IMR-90 (cell line): Measurements from ENCODE around the gene DCUN1D4. TPM values are rescaled to one million over a fixed set of nuclear protein-coding genes. Genes with fewer than 3 reads are reported as not detected.

Experiments
- ATAC-seq: fragments of 200-7000 bp; cut with Tn5 transposase; 2 replicates; pipeline ENCODE4 v1.9.1; 2020; ENCODE audit warnings: low read depth, mild to moderate bottlenecking, moderate library complexity
- BruUV-seq: library from RNA; stranded (reverse); fragments of 400-500 nt; replicated peaks from 2 replicates; lab custom pipeline; 2021; lab: Mats Ljungman, UMichigan
- CTCF ChIA-PET: fragments of 300-600 bp; formaldehyde crosslinking; extraction: SDS; loops from one replicate; lab custom pipeline; 2021; ENCODE audit warnings: antibody characterized with exemption; lab: Yijun Ruan, JAX
- POLR2A ChIA-PET: fragments of 300-600 bp; sonication (Branson Sonifier 250); formaldehyde crosslinking; loops from one replicate; lab custom pipeline; 2022; ENCODE audit warnings: antibody characterized with exemption; ENCODE audit not compliant: unreplicated experiment; lab: Charles Lee
- DNase-seq: peaks from one replicate; pipeline ENCODE4 v3.0.0; 2013
- H2AFZ ChIP-seq: replicated peaks from 2 replicates; pipeline ENCODE3; 2013; ENCODE audit warnings: low read length, mild to moderate bottlenecking; ENCODE audit not compliant: poor library complexity
- H2AK5ac ChIP-seq: 2 replicates; pipeline ENCODE4 v1.6.1; 2013; ENCODE audit warnings: low read depth, low read length, inconsistent platforms
- H2AK9ac ChIP-seq: replicated peaks from 2 replicates; pipeline ENCODE3; 2013; ENCODE audit warnings: mild to moderate bottlenecking, low read depth, low read length, moderate library complexity; ENCODE audit not compliant: poor library complexity
- H2BK120ac ChIP-seq: 2 replicates; pipeline ENCODE4 v1.6.1; 2013; ENCODE audit warnings: low read depth, low read length, inconsistent platforms
- H2BK15ac ChIP-seq: 3 replicates; pipeline ENCODE4 v1.6.1; 2013; ENCODE audit warnings: low read depth, low read length, inconsistent platforms
- H2BK20ac ChIP-seq: 2 replicates; pipeline ENCODE4 v1.6.1; 2013; ENCODE audit warnings: low read depth, mild to moderate bottlenecking, inconsistent platforms, low read length, moderate library complexity
- H2BK5ac ChIP-seq: 2 replicates; pipeline ENCODE4 v1.6.1; 2013; ENCODE audit warnings: mild to moderate bottlenecking, low read depth, low read length, inconsistent platforms; ENCODE audit not compliant: poor library complexity, severe bottlenecking
- H3K14ac ChIP-seq: replicated peaks from 2 replicates; pipeline ENCODE4 v1.6.1; 2013; ENCODE audit warnings: low read depth, low read length, inconsistent platforms
- H3K18ac ChIP-seq: 2 replicates; pipeline ENCODE4 v1.6.1; 2013; ENCODE audit warnings: low read depth, low read length, control low read depth
- H3K23ac ChIP-seq: 2 replicates; pipeline ENCODE4 v1.6.1; 2013; ENCODE audit warnings: low read depth, low read length, inconsistent platforms
- H3K27ac ChIP-seq: 2 replicates; pipeline ENCODE4 v1.5.1; 2013; ENCODE audit warnings: mild to moderate bottlenecking, control low read depth, low read length; ENCODE audit not compliant: insufficient read depth
- H3K27me3 ChIP-seq: 2 replicates; pipeline ENCODE4 v1.6.1; 2013; ENCODE audit warnings: low read length; ENCODE audit not compliant: control insufficient read depth, insufficient read depth
- H3K36me3 ChIP-seq: 2 replicates; pipeline ENCODE4 v1.6.1; 2013; ENCODE audit warnings: low read length, mixed read lengths; ENCODE audit not compliant: control insufficient read depth, insufficient read depth
- H3K4ac ChIP-seq: 2 replicates; pipeline ENCODE4 v1.6.1; 2013; ENCODE audit warnings: low read depth, low read length, inconsistent platforms
- H3K4me1 ChIP-seq: 2 replicates; pipeline ENCODE4 v1.6.1; 2013; ENCODE audit warnings: low read length, mixed read lengths; ENCODE audit not compliant: control insufficient read depth, insufficient read depth
- H3K4me2 ChIP-seq: 2 replicates; pipeline ENCODE4 v1.6.1; 2013; ENCODE audit warnings: low read depth, mild to moderate bottlenecking, control low read depth, low read length, moderate library complexity
- H3K4me3 ChIP-seq: 2 replicates; pipeline ENCODE4 v1.5.1; 2013; ENCODE audit warnings: low read depth, mild to moderate bottlenecking, control low read depth, low read length, moderate library complexity; ENCODE audit not compliant: insufficient read depth
- H3K56ac ChIP-seq: 2 replicates; pipeline ENCODE4 v1.6.1; 2013; ENCODE audit warnings: low read length, inconsistent platforms; ENCODE audit not compliant: insufficient read depth; ENCODE audit errors: extremely low read depth
- H3K79me1 ChIP-seq, 2 experiments: 2 replicates each; pipeline ENCODE4 v1.6.1; 2013; ENCODE audit warnings: low read length in 2 of 2, inconsistent platforms in 1 of 2, low read depth in 1 of 2
- H3K9ac ChIP-seq: 2 replicates; pipeline ENCODE4 v1.6.1; 2013; ENCODE audit warnings: low read depth, low read length, control low read depth
- H3K9me1 ChIP-seq: 2 replicates; pipeline ENCODE4 v1.6.1; 2013; ENCODE audit warnings: low read length, inconsistent platforms; ENCODE audit not compliant: insufficient read depth
- H3K9me3 ChIP-seq: 2 replicates; pipeline ENCODE4 v1.6.1; 2013; ENCODE audit warnings: low read length; ENCODE audit not compliant: control insufficient read depth, insufficient read depth
- H4K20me1 ChIP-seq: 2 replicates; pipeline ENCODE4 v1.6.1; 2013; ENCODE audit warnings: low read length, inconsistent platforms; ENCODE audit not compliant: insufficient read depth
- H4K5ac ChIP-seq: 2 replicates; pipeline ENCODE4 v1.6.1; 2013; ENCODE audit warnings: mild to moderate bottlenecking, low read depth, low read length, control low read depth
- H4K8ac ChIP-seq, 2 experiments: 2 replicates each; pipeline ENCODE4 v1.6.1; 2013; ENCODE audit warnings: low read depth in 2 of 2, low read length in 2 of 2, control low read depth in 1 of 2, inconsistent platforms in 1 of 2
- H4K91ac ChIP-seq: 2 replicates; pipeline ENCODE4 v1.6.1; 2013; ENCODE audit warnings: low read depth, low read length, inconsistent platforms; ENCODE audit not compliant: insufficient read depth
- BHLHE40 ChIP-seq: fragments of 150-350 bp; IDR thresholded peaks from 2 replicates; pipeline ENCODE4 v1.6.1; 2016; ENCODE audit warnings: mild to moderate bottlenecking, low read depth, low read length
- CHD1 ChIP-seq: IDR thresholded peaks from 2 replicates; pipeline ENCODE4 v1.6.1; 2012; ENCODE audit warnings: low read depth, low read length, improper control_type of control experiment
- ELK1 ChIP-seq: fragments of 150-350 bp; IDR thresholded peaks from 2 replicates; pipeline ENCODE4 v1.6.1; 2016; ENCODE audit warnings: low read depth, mild to moderate bottlenecking, low read length, moderate library complexity, borderline replicate concordance
- FOS ChIP-seq: fragments of 150-350 bp; IDR thresholded peaks from 2 replicates; pipeline ENCODE4 v1.6.1; 2016; ENCODE audit warnings: low read depth, low read length
- MAFK ChIP-seq: IDR thresholded peaks from 2 replicates; pipeline ENCODE4 v1.6.1; 2012; ENCODE audit warnings: low read depth, low read length, improper control_type of control experiment
- MAZ ChIP-seq: IDR thresholded peaks from 2 replicates; pipeline ENCODE4 v1.6.1; 2012; ENCODE audit warnings: low read depth, mild to moderate bottlenecking, low read length, improper control_type of control experiment, moderate library complexity, borderline replicate concordance
- MXI1 ChIP-seq: IDR thresholded peaks from 2 replicates; pipeline ENCODE4 v1.6.1; 2012; ENCODE audit warnings: low read depth, mild to moderate bottlenecking, low read length, moderate library complexity, borderline replicate concordance
- NFE2L2 ChIP-seq: fragments of 150-350 bp; IDR thresholded peaks from 2 replicates; pipeline ENCODE4 v1.6.1; 2016; ENCODE audit warnings: low read depth, mild to moderate bottlenecking, low read length
- RAD21 ChIP-seq: IDR thresholded peaks from 2 replicates; pipeline ENCODE4 v1.6.1; 2012; ENCODE audit warnings: low read length, improper control_type of control experiment
- RFX5 ChIP-seq: IDR thresholded peaks from 2 replicates; pipeline ENCODE4 v1.8.0; 2012; ENCODE audit warnings: low read depth, mild to moderate bottlenecking, low read length, moderate library complexity
- SMC3 ChIP-seq: fragments of 150-350 bp; IDR thresholded peaks from 2 replicates; pipeline ENCODE4 v1.6.1; 2016; ENCODE audit warnings: low read depth, mild to moderate bottlenecking, antibody characterized with exemption, low read length, moderate library complexity
- WGBS, 2 experiments: methylation state at CpG; one replicate each; pipeline versions ENCODE4 v1.1.5 to v1.1.7; 2013; ENCODE audit warnings: missing lambda C conversion rate in 2 of 2; ENCODE audit not compliant: insufficient read length in 1 of 2; ENCODE audit errors: extremely low coverage in 2 of 2; 5-methylcytosine and 5-hydroxymethylcytosine counted together
- dilution Hi-C: fragments of 300-500 bp; cut with HindIII; formaldehyde crosslinking; loops from one replicate; pipeline ENCODE4 v1.14.3; 2018; ENCODE audit warnings: low sequenced_read_pairs; ENCODE audit not compliant: unreplicated experiment
- in situ Hi-C: fragments of 300-500 bp; cut with MboI; formaldehyde crosslinking; loops from 3 replicates; pipeline ENCODE4 v1.14.3; 2019; ENCODE audit warnings: low sequenced_read_pairs, inconsistent platforms, mixed read lengths
- intact Hi-C: fragments of 100-400 bp; cut with micrococcal nuclease; formaldehyde crosslinking; loops from 2 replicates; pipeline ENCODE4 v1.10.0; 2022
- polyA plus RNA-seq, 3 experiments: library from polyadenylated mRNA; depleted of rRNA; stranded (reverse); fragments of >200 nt; gene quantifications; 2 replicates each; pipeline ENCODE4 v1.2.3, GENCODE V29; 2012; ENCODE audit warnings: low replicate concordance in 1 of 3
- total RNA-seq: library from RNA; depleted of rRNA; stranded (reverse); fragments of >200 nt; gene quantifications from 2 replicates; pipeline ENCODE4 v1.2.3, GENCODE V29; 2012
- TF ChIP-seq, protein P1 (sequence below): conservative IDR thresholded peaks from 2 replicates; pipeline ENCODE4 v1.5.1; 2012; ENCODE audit warnings: mild to moderate bottlenecking, low read depth, low read length, improper control_type of control experiment

DCUN1D4 gene
- total and polyA plus RNA-seq, 2 of the 4 experiments (the other 2 are of a cell fraction) = 31.0 to 44.3 TPM

- H4K8ac ChIP-seq = no peak overlapping the region
- no peak overlapping the region for H4K91ac ChIP-seq
- no peaks in the 10 kb centered on the region for H3K9me1 ChIP-seq
- H3K79me1 ChIP-seq = no peaks in the 10 kb centered on the region
- in situ Hi-C loops = no loop called here
- H3K9ac ChIP-seq = no peak overlapping the region
- H2AFZ ChIP-seq = no peak overlapping the region
- peaks cover 2% of the 10 kb centered on the region; the same call in 1 of the 2 replicates for H3K27me3 ChIP-seq
- H2BK120ac ChIP-seq = no peak overlapping the region
- H3K4me3 ChIP-seq = no peak overlapping the region
- dilution Hi-C loops = no loop called here
- no peak overlapping the region for H3K56ac ChIP-seq
- no CpG with 5 or more reads among the region's 3 CpGs for WGBS, 2 experiments
- no peak overlapping the region for H2BK5ac ChIP-seq
- no peak overlapping the region for H3K18ac ChIP-seq
- H3K36me3 ChIP-seq = no peaks in the 10 kb centered on the region
- ChIA-PET POLR2A (no interaction called here), CTCF (no interaction called here)
- H4K5ac ChIP-seq = no peak overlapping the region
- no peak for TF ChIP-seq RAD21
- no peak for TF ChIP-seq FOS
- TF ChIP-seq RFX5 = no peak
- no peak for TF ChIP-seq NFE2L2
- TF ChIP-seq MAFK = no peak
- no peak for TF ChIP-seq SMC3
- no peak for TF ChIP-seq BHLHE40
- no peak for TF ChIP-seq ELK1
- no peak for TF ChIP-seq CHD1
- TF ChIP-seq, protein P1, sequence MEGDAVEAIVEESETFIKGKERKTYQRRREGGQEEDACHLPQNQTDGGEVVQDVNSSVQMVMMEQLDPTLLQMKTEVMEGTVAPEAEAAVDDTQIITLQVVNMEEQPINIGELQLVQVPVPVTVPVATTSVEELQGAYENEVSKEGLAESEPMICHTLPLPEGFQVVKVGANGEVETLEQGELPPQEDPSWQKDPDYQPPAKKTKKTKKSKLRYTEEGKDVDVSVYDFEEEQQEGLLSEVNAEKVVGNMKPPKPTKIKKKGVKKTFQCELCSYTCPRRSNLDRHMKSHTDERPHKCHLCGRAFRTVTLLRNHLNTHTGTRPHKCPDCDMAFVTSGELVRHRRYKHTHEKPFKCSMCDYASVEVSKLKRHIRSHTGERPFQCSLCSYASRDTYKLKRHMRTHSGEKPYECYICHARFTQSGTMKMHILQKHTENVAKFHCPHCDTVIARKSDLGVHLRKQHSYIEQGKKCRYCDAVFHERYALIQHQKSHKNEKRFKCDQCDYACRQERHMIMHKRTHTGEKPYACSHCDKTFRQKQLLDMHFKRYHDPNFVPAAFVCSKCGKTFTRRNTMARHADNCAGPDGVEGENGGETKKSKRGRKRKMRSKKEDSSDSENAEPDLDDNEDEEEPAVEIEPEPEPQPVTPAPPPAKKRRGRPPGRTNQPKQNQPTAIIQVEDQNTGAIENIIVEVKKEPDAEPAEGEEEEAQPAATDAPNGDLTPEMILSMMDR = no peak
- no peak for TF ChIP-seq MAZ
- TF ChIP-seq MXI1 = no peak
- intact Hi-C loops = no loop called here
- H2AK5ac ChIP-seq = no peak overlapping the region
- H2BK15ac ChIP-seq = no peak overlapping the region
- no peak overlapping the region for H2BK20ac ChIP-seq
- no peak overlapping the region for H3K4ac ChIP-seq
- no peaks in the 10 kb centered on the region for H4K20me1 ChIP-seq
- no peak overlapping the region for H3K27ac ChIP-seq
- no peak for ATAC-seq
- no TSS peak for BruUV-seq
- H3K4me2 ChIP-seq = no peak overlapping the region
- H3K14ac ChIP-seq = no peak overlapping the region
- no peak for DNase-seq
- no peaks in the 10 kb centered on the region for H3K4me1 ChIP-seq
- no peak overlapping the region for H2AK9ac ChIP-seq
- no peak overlapping the region for H3K23ac ChIP-seq
- no peaks in the 10 kb centered on the region for H3K9me3 ChIP-seq
Observed at GRCh38 chr4:51932684-51933083, 89.7 kb downstream of the DCUN1D4 start.
